GM21737 (cell line): ENCODE measurements around the gene RFFL.
A peak's percentile ranks its signal among the peaks of the same experiment; 100 is the strongest.

Experiments used
- ATAC-seq: cut with Tn5 transposase; IDR thresholded peaks from one replicate; pipeline ENCODE4 v1.9.1; 2021; ENCODE audit warnings: mild to moderate bottlenecking, moderate library complexity; ENCODE audit not compliant: unreplicated experiment

RFFL gene

DNA sequence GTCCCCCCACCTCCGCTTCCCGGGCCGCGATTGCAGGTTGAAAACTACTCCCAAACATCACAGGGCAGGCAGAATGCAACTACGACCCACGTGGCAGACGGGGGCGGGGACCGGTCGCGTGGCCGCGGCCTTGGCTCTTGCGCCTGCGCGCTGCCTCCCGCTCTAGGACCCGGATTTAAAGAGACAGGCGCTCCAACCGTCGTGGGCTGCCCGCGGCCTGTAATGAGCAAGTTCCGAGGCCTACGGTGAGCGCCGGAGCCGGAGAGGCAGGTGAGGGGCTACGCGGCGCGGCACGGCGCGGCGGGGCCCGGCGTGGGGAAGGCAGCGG lies 83.2 kb downstream of the RFFL start, which contains the start of gene LIG3:
LIG3 (plus strand) TSS at position 160 of the 328 bp plus-strand sequence. CDS start 2,494 bp downstream, outside the sequence.
- ATAC-seq, result peak; percentile 75

DNA sequence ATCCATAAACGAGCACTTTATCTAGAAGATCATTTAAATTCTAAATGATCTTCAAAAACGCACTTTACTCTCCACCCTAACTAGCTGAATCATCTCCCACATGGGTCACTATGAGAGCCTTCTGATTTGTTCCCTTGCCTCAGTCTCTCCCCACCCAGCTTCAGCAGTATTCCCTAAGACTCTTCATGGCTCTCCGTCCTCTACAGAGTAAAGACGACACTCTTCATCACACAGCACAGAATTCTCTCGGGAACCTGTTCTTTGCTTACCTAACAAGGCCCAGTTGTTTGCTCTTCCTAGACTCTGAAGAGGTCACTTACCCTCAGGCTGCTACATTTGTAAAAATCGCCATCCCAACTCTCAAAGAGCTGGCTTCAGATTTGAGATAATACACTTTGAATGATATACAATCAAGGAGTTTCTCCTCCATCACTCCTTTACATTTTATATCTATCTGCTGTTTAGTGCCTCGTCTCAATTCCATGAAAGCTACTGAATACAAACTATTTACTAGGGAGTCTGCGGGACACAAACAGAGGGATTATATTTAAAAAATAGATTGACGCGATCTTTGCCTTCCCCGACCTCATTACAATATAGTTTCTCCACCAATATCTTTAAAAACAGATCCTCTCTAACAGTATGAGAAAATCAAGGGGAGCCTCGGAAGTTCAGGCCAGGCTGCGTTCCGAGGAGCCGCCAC lies 83.7 kb downstream of the RFFL start:
- ATAC-seq, result no peak

DNA sequence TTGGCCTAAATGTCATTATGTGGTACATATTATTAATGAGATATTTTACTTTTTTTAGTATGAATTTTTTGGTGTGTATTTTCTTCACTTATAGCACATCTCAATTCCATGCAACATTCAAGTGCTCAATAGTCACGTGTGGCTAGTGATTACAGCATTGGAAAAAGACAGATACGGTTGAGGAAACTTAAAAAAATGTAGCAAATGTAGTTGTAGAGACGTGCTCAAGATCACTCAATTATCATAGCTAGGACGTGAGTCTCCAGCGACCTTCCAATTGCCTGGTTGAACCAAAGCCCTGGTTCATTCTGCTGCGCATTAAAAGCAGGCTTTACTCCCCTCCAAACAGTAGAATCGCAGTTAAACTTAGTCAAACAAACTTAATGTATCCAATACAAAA lies 84.4 kb downstream of the RFFL start:
- no peak for ATAC-seq

DNA sequence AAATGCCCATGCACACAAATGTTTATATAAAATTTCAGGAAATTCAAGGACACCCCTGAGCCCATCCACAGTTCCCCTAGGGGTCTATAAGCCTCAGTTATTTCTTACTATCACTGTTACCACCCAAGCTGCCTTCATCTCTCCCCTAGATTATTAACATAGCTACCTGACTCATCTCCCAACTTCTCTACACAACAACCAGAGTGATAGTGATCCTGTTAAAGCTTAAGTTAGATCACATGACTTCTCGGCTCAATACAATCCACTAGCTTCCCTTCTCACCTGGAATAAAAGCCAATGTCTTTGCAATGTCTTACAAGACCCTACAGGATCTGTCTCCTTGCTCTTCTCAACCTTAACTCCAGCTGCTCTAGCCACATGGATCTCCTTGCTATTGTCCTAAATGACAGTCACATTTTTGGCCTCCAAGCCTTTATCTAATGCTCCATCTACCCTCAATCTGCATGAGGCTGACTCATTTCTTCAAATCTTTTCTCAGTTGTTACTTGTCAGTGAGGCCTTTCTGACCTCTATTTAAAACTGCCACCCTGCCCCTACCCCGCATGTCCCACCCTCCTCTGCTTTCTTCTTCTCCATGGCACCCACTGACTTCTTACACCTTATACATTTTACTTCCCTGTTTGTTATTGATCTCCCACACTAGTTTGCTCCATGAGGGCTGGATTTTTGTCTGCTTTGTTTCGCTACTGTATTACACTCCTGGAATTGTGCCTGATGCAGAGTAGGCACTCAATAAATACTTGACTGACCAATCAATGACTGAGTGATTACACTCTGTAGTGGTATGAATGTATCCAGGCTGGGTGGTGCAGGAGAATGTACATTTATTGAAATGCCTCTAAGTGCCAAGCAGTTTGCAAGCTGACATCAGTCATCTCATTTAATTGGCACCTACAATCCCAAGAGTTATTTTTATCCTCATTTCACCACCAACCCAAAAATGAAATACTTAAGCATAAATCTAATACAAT lies 88.4 kb downstream of the RFFL start:
- no peak for ATAC-seq

DNA sequence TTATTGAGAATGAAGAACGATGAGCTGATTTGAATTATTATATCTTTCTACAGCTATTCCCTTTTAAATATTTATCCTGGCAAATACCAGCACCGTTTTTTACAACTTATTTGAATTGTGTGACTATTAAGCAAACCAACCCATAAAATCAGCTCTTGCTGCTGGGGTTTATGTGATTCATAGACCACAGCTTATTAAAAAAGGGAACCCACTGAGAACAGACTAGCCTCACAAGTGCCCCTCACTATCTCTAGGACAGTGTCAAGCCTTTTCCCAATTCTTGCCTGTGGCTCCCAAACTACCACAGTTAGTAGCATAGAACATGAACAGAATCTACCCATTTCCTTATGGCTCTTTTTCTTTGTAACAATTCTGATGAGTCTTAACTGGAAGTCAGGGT lies 89.3 kb downstream of the RFFL start:
- no peak for ATAC-seq

DNA sequence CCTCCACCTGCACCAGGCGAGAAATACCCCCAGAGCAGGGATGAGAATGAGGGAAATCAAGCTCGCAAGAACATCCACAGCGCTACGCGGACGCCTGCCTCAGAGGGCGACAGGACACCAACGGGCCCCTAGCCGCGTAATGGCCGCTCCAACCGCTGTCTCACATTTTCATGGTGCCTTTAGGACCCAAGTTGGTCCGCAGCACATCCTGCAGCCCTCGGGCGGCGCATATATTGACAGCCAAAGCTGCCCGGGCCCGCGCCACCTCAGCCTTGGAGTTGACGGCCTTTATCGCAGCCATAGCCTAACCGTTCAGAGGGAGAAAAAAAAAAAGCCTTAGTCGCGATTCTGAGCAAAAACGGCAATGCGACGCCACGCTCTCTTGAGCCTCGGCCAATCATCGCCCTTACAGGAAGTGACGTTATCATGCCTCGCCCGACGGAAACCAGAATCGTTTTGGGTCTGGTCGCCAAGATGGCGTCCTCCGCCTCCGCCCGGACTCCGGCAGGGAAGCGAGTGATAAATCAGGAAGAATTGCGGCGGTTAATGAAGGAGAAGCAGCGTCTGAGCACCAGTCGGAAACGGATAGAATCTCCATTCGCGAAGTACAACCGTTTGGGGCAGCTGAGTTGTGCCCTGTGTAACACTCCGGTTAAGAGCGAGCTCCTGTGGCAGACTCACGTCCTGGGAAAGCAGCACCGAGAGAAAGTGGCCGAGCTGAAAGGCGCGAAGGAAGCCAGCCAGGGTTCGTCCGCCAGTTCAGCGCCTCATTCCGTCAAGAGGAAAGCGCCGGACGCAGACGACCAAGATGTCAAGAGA lies 102.2 kb downstream of the RFFL start, which contains the start of the genes CCT6B and ZNF830:
CCT6B (minus strand) TSS at position 368 of the 819 bp plus-strand sequence; CDS start at position 301, 67 bp downstream.
ZNF830 (plus strand) TSS at position 448 of the 819 bp plus-strand sequence; CDS start at position 475, 27 bp downstream.
- peak; percentile 87 for ATAC-seq

DNA sequence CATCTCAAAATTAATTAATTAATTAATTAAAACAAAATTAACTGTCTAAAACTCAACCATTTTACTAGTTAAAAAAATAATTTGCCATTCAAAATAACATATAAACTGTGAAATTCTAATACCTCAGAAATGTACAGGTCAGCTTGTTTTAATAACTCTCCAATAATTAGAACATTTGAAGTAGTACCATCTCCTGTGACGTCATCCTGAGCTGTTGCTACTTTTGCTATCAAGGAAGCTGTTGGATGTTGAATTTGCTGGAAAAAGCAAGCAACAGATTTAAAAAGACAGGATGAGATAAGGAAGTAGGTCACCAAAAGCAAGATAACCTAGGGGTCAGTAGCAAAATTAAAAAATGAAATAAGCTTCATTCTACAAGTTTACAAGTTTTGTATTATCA lies 105.1 kb downstream of the RFFL start:
- ATAC-seq, result no peak
